GM19043 (cell line): ENCODE data around the gene SLC6A3.

Experiments used
- ATAC-seq: cut with Tn5 transposase; IDR thresholded peaks from one replicate; pipeline ENCODE4 v1.9.1; 2021; ENCODE audit warnings: low read depth; ENCODE audit not compliant: unreplicated experiment

The SLC6A3 gene

DNA sequence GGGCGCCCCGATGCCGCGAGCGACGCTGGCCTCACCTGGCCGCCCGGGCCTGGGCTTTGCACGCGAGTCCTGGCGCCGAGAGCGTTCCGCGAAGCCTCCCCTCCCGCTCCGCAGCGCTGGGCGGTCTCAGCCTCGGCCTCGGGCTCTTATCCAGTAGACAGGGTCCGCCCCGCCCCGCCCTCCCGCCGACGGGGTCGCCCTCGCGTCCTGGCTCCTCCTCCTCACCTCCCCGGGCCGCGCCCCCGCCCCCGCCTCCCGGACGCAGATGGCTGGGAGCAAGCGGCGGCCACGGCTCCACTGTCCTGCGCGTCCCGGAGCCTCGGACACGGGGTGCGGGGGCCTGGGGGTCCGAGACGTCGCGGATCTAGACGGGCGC lies at the start of gene SLC6A3:
SLC6A3 (minus strand) TSS at position 128 of the 376 bp plus-strand sequence. CDS start 2,243 bp downstream, outside the sequence.
- ATAC-seq, result no peak

DNA sequence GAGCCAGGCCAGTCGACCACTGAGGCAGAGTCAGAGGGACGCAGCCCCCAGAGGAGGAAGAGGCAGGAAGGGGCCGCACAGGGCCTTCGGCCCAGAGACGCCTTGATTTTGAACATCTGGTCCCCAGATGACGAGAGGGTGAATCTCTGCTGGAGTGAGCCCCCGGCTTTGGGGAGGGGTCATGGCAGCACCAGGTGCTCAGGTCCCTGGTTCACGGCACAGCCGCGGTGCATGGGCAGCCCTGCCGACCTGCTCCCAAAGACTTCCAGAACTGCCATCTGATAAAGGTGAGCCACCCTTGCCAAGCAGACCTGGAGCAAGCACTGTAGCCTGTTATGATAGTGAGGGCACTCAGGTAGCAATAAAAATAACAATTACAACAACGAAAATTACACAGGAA lies 48.7 kb upstream of the SLC6A3 start:
- ATAC-seq, result no peak

DNA sequence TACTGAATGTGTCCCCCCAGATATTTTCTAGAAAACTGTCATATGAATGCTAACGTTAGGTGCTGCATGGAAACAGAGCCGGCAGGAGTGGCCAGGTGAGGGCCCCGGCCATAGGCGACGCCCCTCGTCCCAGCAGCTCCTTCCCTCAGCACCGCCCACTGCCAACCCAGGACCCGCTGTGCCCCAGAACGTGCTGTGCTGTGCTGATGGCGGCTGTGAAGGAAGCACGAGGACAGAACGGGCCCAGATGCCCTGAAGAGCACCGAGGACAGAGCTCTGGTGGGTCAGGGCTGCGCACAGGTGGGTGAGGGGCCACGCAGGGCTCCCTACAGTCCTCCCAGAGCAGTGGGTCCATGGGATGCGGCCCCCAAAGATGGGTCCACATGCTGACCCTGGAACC lies 48.2 kb upstream of the SLC6A3 start:
- no peak for ATAC-seq

DNA sequence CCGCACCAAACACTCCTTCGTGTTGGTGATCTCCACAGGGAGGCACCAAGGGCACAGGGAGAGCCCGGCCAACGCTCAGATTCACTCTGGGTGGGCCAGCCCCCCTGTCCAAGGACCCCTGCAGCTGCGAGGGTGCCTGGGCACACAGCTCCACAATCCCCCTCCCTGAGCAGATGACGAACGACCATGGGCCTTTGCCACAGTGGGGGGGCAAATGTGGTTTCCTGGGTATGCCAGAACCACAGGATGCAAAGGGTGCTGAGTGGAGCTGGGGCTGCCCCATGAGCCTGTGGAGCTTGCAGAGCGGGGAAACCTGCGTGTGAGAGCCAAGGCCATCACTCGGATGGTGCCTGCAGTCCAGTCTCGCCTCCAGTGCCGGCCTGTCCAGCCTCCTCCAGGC lies 47.5 kb upstream of the SLC6A3 start:
- no peak for ATAC-seq

DNA sequence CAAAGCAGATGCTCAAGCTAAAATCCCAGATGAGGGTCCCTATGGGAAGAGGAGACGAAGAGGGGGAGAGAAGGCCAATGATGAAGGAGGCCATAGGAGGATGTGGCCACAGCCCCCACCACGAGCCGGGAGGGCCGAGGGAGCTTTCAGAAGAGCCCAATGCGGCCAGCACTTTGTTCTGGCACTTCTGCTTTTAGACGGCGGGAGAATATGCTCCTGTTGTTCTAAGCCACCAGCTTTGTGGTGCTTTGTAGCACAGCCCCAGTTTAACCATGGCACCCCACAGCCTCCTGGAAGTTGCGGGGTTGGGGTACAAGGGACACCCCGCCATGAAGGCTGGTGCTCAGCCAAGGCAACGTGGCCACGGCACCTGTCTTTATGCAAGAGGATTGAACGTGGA lies 45.1 kb upstream of the SLC6A3 start:
- ATAC-seq, result no peak

DNA sequence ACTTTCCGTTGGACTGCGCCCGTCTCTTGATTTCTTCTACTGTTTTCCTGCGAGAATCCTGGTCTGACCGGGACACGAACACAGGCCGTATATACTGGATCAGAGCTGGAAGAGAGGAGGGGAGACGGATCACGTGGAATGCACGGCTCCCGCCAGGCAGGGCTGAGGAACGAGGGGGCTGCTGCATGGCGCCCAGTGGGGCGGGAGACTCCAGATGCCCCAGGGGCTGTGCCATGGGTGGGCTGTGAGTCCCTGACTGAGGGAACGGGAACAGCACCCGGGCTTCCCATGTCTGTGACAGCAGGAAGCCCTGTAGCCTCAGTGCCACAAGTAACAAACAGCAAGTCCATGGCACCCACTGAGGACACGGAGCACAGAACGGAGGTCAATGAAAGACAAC lies 44.5 kb upstream of the SLC6A3 start:
- ATAC-seq, result no peak

DNA sequence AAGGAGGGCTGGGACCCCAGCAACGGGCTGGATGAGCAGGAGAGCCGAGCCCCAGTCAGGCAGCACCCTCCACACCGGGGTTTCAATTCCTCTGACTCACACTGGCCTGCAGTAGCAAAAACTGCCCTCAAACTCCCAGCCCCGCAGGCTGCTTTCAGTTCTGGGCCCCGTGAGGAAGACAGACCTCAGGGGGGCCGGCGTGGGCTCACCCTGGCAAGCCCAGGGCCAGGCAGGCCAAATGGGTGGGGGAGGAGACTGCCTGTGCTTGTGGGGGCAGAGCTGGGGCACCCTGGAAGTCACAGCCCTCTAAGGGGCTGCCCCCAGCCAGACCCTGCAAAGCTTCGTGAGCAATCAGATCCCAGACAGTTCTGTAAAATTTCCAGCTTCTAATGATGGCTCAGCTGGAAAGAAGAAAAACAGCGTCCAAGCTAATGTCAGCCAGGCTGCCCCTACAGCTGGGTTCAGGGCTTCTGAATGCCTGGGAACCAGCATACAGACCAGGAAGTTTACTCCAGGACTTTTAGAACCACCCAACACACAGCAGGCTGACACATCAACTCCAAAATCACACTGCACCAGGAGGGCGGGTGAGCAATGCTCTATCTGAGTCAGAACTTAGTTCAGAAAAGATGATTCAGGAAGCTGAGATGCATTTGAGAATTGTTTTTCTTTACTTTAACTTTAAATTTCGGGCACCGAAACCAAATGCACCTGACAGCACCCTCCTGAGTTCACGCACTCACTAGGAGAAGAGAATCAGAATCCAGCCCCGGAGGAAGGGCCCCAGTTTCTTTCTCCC lies 43.8 kb upstream of the SLC6A3 start:
- peak; percentile 40 for ATAC-seq

DNA sequence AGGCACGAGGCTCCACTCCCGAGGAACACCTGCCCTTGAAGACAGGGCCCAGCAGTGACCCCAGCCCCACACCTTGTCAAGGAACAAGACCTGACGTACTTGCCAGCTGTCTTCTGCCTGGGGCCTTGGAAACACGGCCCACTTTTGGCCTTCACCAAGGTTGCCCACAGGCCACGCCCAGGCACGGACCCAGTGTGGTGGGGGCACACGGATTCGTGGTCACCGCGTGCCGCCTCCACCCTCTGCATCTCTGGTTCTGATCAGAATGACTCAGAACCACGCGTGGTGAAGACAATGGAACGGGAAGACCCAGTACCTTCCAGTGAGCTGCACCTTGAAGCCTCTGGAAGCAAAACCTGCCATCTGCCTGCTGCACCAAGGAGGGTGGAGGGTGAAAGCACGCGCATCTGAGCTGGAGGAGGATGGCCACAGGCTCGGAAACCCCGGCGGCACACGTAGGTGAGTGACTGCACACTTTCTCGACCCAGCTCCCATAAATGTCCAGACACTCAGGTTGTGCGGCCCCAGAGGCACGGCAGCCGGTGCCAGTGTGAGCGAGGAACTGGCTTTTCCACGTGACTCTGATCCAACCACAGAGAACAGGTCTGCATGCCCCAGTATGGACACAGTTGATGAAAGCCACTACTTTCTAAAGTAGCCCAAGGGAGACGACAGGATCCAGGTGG lies 42.0 kb upstream of the SLC6A3 start:
- ATAC-seq, result no peak

DNA sequence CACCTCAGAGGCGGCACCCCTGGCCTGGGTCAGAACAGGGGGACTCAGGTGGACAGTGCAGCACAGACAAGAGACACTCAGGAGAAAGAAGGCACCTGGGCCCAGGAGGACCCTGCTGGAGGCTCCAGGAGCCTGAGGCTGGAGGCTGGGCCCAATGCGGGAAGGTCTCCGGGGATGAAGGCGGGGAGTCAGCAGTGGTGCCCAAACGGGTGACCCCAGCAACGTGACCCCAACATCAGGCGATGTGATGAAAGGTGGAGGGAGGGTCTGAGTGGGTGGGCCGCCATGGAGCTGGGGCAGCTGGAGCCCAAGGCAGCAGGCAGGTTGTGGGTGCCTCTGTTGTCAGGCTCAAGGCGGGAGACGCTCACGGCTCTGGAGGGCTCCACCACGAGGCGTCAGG lies 41.0 kb upstream of the SLC6A3 start:
- ATAC-seq, result no peak

DNA sequence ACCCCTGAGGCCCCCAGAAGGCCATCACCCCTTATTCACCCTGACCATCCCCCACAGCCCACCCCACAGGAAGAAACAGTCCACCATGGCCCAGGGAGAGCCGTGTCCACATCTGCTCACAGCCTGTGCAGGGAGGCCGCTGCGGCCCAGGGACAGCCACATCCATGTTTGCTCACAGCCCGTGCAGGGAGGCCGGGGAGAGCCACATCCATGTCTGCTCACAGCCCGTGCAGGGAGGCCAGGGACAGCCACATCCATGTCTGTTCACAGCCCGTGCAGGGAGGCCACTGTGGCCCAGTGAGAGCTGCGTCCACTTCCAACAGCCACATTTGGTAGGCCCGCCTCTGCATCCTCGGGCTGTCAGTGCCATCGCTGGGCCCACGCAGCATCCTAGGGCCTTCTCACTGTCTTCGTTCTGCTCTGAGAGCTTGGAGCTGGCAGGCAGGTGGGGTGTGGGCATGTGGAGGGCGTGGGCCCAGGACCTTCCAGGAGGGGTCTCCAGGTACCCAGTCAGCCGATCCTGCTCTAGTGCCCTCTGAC lies 40.4 kb upstream of the SLC6A3 start:
- ATAC-seq, result no peak

DNA sequence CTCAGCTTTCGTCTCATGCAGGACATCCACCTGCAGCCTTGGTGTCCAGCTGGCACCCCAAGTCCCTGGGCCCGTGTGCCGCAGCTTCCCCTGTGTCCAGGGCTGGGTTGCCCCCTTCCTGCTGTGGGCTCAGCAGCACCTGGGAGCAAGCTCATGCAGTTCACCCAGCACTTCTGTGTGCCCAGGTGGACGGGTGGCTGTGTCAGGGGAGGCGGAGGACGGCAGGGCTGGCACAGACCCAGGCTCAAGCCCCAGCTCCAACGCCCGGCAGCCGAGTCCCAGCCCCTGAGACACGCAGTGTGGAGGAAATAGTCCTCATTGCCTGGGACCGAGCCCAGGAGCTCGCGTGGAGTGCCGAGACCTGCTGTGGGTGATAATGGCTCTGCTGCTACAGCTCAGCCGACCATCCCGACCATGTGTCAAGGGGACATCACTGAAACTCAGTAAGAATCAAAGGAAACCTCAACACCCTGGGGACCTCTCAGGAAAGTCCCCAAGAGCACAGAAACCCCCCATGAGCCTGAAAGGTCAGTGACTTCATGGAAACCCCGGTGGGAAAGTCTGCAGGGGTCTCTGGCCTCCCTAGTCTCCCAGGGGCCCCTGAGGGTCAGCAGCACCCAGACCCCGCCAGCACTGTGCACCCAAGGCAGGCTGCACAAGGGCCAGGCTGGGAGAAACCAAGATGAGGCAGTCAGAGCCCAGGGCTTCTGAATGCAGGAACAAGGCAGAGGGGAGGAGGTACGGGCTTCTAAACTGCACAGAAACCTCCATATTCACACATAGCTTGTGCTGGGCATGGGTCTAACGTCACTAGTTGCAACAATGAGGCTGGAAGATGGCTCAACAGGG lies 39.7 kb upstream of the SLC6A3 start:
- peak; percentile 42 for ATAC-seq

DNA sequence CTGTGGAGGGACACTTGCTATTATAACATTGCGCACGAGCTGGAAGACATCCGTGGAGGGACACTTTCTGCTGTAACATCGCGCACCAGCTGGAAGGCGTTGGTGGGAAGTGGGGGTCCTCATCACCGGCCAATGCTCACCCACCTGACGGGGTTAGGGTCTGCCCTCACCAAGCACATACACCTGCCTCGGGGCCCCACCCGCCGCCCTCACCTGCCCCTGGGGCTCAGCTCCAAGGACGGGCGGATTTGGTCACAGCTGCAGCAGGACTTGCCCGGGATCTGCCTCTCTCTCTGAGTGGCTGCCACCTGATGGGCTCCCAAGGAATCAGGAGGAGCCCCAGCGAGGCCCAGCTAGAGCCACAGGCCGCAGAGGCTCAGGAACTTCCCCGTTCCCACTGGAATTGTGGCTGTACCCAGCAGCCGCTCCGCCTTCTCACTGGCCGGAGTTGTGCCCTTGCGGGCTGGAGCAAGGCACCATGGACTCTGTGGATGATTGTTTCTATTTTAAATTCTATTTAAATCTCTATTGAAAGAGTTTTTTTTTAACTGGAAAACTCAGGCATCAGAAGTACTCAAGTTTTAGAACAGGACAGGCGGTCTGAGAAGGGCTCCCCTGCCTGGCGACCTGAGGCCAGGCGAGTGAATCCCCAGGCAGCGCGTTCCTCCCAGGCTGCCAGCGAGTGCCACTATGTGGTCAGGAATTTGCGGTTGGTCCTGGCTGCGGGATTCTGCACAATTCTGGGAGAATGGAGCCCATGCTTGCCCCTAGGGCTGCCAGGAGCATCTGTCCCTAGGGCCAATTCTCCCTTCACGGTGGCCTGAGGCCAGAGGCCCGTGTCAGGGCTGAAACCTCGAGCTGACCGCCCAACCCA lies 38.9 kb upstream of the SLC6A3 start:
- no peak for ATAC-seq

DNA sequence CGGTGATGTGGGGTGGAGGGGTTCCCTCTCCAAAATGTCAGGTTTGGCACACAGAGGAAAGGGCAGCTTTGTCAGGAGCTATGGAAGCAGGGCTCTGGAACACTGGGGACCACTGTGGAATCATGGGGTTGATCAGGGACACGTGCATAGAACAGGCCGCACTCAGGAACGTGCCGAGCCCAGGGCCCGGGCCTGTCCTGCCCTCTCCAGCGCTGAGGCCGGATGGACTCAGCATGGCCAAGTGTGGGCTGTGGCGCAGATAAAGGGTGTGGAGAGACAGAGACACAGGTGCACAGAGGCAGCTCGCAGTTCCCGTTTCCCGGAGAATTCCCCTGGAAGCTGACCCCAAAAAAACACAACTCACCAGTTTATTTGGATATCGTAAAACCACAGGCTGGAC lies 37.8 kb upstream of the SLC6A3 start:
- ATAC-seq, result no peak

DNA sequence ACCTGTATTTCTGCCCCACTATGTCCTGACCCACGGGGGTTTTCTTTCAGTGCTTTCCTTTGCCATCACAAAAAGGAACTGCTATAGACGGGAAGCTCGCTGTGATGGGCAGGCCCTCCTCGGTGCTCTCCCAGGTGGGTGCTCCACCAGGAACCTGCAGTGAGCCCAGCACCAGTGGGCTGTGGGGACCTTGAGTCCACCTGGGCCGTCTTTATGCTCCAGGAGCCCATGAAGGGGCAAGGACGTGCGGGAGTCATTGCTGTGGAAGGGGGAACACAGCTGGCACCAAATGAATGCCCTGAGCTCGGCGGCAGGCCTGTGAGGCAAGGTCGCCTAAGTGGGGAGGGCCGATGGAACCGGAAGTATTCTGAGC lies 36.7 kb upstream of the SLC6A3 start:
- ATAC-seq, result no peak

DNA sequence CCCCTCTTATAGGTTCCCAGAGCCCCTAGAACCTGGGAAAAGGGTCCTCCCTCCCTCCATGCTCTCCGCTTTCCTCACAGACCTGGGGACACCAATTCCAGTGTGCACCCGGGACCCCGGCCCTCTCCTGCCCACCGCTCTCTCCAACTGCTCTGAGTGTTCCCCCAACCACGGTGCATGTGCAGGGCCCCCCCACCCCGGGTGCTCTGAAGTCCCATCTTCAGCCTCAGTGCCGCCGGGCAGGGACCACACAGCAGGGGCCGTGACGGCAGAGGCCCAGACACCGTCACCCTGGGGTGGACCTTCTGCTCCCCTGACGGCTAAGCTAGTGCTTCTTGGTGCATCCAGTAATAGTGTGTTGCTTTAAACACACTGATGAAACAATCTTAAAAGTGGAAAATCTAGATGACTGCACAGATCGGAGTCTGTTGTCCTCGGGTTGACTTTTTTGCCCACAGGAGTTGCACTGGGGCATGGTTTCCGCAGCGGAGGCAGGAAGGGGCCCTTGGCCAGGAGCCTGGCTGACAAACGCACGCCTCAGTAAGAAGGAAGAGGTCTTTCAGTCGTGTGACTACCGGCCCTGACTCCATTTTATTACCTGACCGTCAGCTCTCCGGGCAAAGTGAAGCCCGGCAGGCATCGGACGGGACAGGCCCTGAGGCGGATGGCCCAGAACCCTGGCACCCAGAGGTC lies 36.2 kb upstream of the SLC6A3 start:
- no peak for ATAC-seq

DNA sequence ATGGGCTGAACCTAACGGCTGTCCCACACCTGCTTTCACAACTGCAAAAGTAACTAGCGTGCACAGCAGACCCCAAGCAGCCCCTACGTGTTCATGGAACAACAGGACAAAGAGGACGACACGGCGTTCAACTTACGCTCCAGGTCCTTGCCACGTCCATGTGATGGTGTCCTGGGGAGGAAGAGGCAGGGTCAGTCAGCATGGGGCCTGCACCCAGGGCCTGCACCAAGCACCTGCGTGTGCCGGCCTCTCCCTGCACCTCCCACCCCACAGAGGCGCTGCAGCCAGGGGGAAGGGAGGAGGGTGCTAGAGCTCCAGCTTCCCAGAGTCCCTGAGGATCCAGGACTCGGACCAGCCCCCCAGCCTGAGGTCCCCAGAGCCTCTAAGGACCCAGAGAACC lies 35.6 kb upstream of the SLC6A3 start:
- ATAC-seq, result no peak

DNA sequence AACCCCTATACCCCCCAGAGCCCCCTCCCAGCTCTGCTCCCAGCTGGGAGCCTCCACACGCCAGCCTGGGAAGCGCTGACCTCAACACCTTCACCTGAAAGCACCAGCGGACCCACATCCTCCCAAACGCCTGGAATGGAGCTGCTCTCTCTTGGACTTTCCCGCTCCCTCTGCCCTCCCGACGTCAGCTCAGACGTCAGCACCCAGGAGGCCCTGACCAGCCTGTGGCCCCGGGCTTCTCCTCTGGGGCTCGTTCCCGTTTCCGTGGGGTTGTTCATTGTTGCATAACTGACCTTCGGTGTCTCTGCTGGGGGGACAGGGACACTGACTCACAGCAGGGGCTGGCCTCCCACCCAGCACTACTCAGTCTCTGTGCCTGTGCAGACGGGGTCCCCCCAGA lies 35.0 kb upstream of the SLC6A3 start:
- no peak for ATAC-seq

DNA sequence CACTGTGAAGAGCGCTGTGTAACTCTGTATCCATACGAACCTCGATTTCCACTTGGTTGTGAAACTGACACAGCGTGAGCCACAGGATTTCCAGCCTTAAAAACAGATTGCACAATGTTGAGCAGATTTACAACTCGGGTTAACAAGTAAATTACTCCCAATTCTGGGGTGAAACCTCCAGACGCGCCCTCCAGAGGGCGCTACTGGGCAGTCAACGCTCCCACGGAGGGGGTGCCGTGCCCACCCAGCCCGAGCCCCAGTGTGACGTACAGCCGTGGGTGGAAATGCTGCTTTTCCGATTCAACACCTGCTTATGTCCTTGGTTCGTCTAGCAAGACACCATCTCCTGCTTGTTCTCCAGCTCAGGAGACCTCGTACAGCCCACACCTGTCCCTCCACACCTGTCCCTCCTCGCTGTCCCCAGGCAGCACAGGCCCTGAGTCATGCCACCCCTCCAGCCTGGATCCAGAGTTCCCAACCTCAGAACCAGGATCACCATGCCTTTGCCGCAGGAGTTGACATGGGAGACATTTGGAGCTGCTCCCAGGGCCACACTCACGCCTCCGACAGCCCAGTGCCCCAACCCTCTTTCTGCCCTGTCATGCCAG lies 34.4 kb upstream of the SLC6A3 start:
- ATAC-seq, result no peak

DNA sequence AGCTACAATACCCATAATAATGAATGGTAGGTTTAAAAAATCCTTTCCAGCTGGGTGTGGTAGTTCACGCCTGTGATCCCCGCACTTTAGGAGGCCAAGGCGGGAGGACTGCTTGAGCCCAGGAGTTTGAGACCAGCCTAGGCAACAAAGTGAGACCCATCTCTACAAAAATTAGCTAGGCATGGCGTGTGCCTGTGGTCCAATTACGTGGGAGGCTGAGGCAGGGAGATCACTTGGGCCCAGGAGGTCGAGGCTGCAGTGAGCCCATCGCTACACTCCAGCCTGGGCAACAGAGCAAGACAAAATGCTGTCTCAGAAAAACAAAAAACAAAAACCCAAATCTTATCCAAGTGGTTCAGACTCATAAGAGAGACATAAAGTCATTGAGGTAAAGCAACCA lies 33.8 kb upstream of the SLC6A3 start:
- ATAC-seq, result no peak
